ENCODE measurements around the gene KCTD20. TPM values are rescaled to one million over a fixed set of nuclear protein-coding genes. Genes with fewer than 3 reads are reported as not detected.

Gene KCTD20
- polyA plus RNA-seq, 1 donor (not counting 4 experiments of a cell fraction or from before 2014, with no cell fraction given) = 31.8 TPM

- H3K9me3 ChIP-seq (ENCODE audit: control insufficient read depth, low read depth, low read length) = no peaks in the 10 kb centered on the region
- no peak overlapping the region for H3K27ac ChIP-seq (ENCODE audit: control insufficient read depth, insufficient read depth, low read length)
- dilution Hi-C loops (cut with MboI; ENCODE audit: extremely low pct_ligation_motif_present, low sequenced_read_pairs) = no loop called here
Observed at GRCh38 chr6:36432151-36432671, 10.6 kb upstream of the KCTD20 start.

GRCh38 chr6:36436466-36436865, 6.3 kb upstream of the KCTD20 start:
- H4K20me1 ChIP-seq (ENCODE audit: control insufficient read depth, extremely low read depth, insufficient read depth, low read length) = no peaks in the 10 kb centered on the region
- no peaks in the 10 kb centered on the region for H3K9me1 ChIP-seq (ENCODE audit: control insufficient read depth, extremely low read depth, insufficient read depth, low read length)
- H3K9ac ChIP-seq (ENCODE audit: control insufficient read depth, extremely low read depth, insufficient read depth, low read length) = no peak overlapping the region
- no peaks in the 10 kb centered on the region for H3K27me3 ChIP-seq (ENCODE audit: control insufficient read depth, extremely low read depth, insufficient read depth, low read length)
- peaks cover 17% of the 10 kb centered on the region for H3K4me1 ChIP-seq (ENCODE audit: control insufficient read depth, extremely low read depth, insufficient read depth, low read length)
- no peaks in the 10 kb centered on the region for H3K9me3 ChIP-seq (ENCODE audit: control insufficient read depth, low read depth, low read length)
- H3K27ac ChIP-seq (ENCODE audit: control insufficient read depth, insufficient read depth, low read length) = no peak overlapping the region
- TF ChIP-seq CTCF (optimal IDR thresholded peaks at IDR 0.05 in 1 of 3, IDR thresholded peaks at IDR 0.05 in 1 of 3, conservative IDR thresholded peaks at IDR 0.05 in 1 of 3; ENCODE audit: extremely low read depth in 1 of 3, insufficient read depth in 2 of 3, low read length in 3 of 3) (no peak), EZH2 (IDR thresholded peaks at IDR 0.05; ENCODE audit: low read length) (no peak)
- no peak overlapping the region for H2AFZ ChIP-seq (ENCODE audit: control insufficient read depth, low read length)
- DNase-seq (ENCODE audit: low read depth, low spot score) (no peak), FAIRE-seq (no peak)
- dilution Hi-C loops (cut with MboI; ENCODE audit: extremely low pct_ligation_motif_present, low sequenced_read_pairs) = no loop called here
- H3K79me2 ChIP-seq (ENCODE audit: control insufficient read depth, insufficient read depth, low read length) = no peaks in the 10 kb centered on the region
- H3K4me3 ChIP-seq (ENCODE audit: control insufficient read depth in 2 of 3, extremely low read depth in 1 of 3, insufficient read depth in 2 of 3, low read depth in 1 of 3, low read length in 3 of 3) = no peak overlapping the region
- no peak overlapping the region for H3K4me2 ChIP-seq (ENCODE audit: control insufficient read depth, extremely low read depth, insufficient read depth, low read depth, low read length)
- H3K36me3 ChIP-seq (ENCODE audit: control insufficient read depth in 2 of 2, extremely low read depth in 1 of 2, insufficient read depth in 2 of 2, low read length in 2 of 2) = no peaks in the 10 kb centered on the region

More at GRCh38 chr6:36432151-36432671, 10.6 kb upstream of the KCTD20 start:
- Histone ChIP-seq H3K4me3 (ENCODE audit: control insufficient read depth in 2 of 3, extremely low read depth in 1 of 3, insufficient read depth in 2 of 3, low read depth in 1 of 3, low read length in 3 of 3) (peak overlapping the region in 1 of 3 experiments; percentile 15), H3K79me2 (ENCODE audit: control insufficient read depth, insufficient read depth, low read length) (no peaks in the 10 kb centered on the region), H2AFZ (ENCODE audit: control insufficient read depth, low read length) (peak overlapping the region; percentile 24), H3K4me2 (ENCODE audit: control insufficient read depth, extremely low read depth, insufficient read depth, low read depth, low read length) (peak overlapping the region; percentile 29), H3K27me3 (ENCODE audit: control insufficient read depth, extremely low read depth, insufficient read depth, low read length) (no peaks in the 10 kb centered on the region), H3K36me3 (ENCODE audit: control insufficient read depth in 2 of 2, extremely low read depth in 1 of 2, insufficient read depth in 2 of 2, low read length in 2 of 2) (no peaks in the 10 kb centered on the region), H4K20me1 (ENCODE audit: control insufficient read depth, extremely low read depth, insufficient read depth, low read length) (no peaks in the 10 kb centered on the region), H3K9ac (ENCODE audit: control insufficient read depth, extremely low read depth, insufficient read depth, low read length) (no peak overlapping the region), H3K4me1 (ENCODE audit: control insufficient read depth, extremely low read depth, insufficient read depth, low read length) (peaks cover 10% of the 10 kb centered on the region), H3K9me1 (ENCODE audit: control insufficient read depth, extremely low read depth, insufficient read depth, low read length) (no peaks in the 10 kb centered on the region)
- DNase-seq (ENCODE audit: low read depth, low spot score) (no peak), FAIRE-seq (peak; percentile 13)
- TF ChIP-seq EZH2 (IDR thresholded peaks at IDR 0.05; ENCODE audit: low read length) = no peak
- no peak for TF ChIP-seq CTCF (optimal IDR thresholded peaks at IDR 0.05 in 1 of 3, IDR thresholded peaks at IDR 0.05 in 1 of 3, conservative IDR thresholded peaks at IDR 0.05 in 1 of 3; ENCODE audit: extremely low read depth in 1 of 3, insufficient read depth in 2 of 3, low read length in 3 of 3)
